Sigmoid colon (tissue), 4 donors: Measurements from ENCODE around the gene FAM3D.

Experiments used
- CTCF ChIP-seq, 4 experiments: fragments of 450-650 bp in 3 of 4; fragments of 200-600 bp in 1 of 4; IDR thresholded peaks; one replicate each; pipeline ENCODE4 v1.5.1; 2016 to 2019; ENCODE audit warnings: antibody characterized with exemption in 4 of 4, mild to moderate bottlenecking in 3 of 4, moderate library complexity in 2 of 4
- EP300 ChIP-seq, 4 donors: sonication (generic); formaldehyde crosslinking; IDR thresholded peaks; one replicate each; pipeline ENCODE4 v1.6.1; 2017; ENCODE audit warnings: antibody characterized with exemption in 4 of 4
- POLR2A ChIP-seq, 2 donors: fragments of 450-650 bp; IDR thresholded peaks; one replicate each; pipeline ENCODE4 v1.6.1; 2016; ENCODE audit warnings: antibody characterized with exemption in 2 of 2, mild to moderate bottlenecking in 2 of 2, moderate library complexity in 2 of 2
- POLR2AphosphoS5 ChIP-seq, 4 donors: sonication (generic); formaldehyde crosslinking; IDR thresholded peaks; one replicate each; pipeline ENCODE4 v1.6.1; 2017; ENCODE audit warnings: antibody characterized with exemption in 4 of 4

GRCh38 chr3:58697561-58697960 is 31.0 kb upstream of the FAM3D start:
- TF ChIP-seq POLR2AphosphoS5 (IDR thresholded peaks at IDR 0.05) (no peak), CTCF (IDR thresholded peaks at IDR 0.05) (no peak), POLR2A (IDR thresholded peaks at IDR 0.05) (no peak), EP300 (IDR thresholded peaks at IDR 0.05) (no peak)
